ENCODE results near the gene FSHB. TPM values are rescaled to one million over a fixed set of nuclear protein-coding genes. Genes with fewer than 3 reads are reported as not detected.

FSHB gene
- total RNA-seq, 1 experiment from 2014 or later = not detected

Other genes with a start within 250 kb of the FSHB start
- gene KCNA4, start 214.0 kb upstream of the FSHB start, total RNA-seq (2021; ENCODE audit: unreplicated experiment) = not detected
- 22.1 TPM for gene ARL14EP, start 92.1 kb downstream of the FSHB start, total RNA-seq (2021; ENCODE audit: unreplicated experiment)

Data from Panc1 (cell line).